K562 (cell line): ENCODE measurements around the gene PSD2. TPM values are rescaled to one million over a fixed set of nuclear protein-coding genes. Genes with fewer than 3 reads are reported as not detected.

Experiments
- ATAC-seq: fragments of 200-7000 bp; cut with Tn5 transposase; 3 replicates; pipeline ENCODE4 v1.9.1; 2020; ENCODE audit warnings: moderate library complexity
- BruUV-seq: library from RNA; stranded (reverse); fragments of 400-500 nt; replicated peaks from 2 replicates; lab custom pipeline; 2021; lab: Mats Ljungman, UMichigan
- CTCF ChIA-PET: fragments of 300-600 bp; formaldehyde crosslinking; extraction: SDS; loops from one replicate; lab custom pipeline; 2021; ENCODE audit warnings: low intra/inter-chr PET ratio; lab: Yijun Ruan, JAX
- POLR2A ChIA-PET: fragments of 300-600, 350-650 bp; sonication (Branson Sonifier 250); formaldehyde crosslinking; extraction: SDS; loops from one replicate; lab custom pipeline; 2021; ENCODE audit warnings: antibody characterized with exemption, inconsistent platforms; lab: Yijun Ruan, JAX
- DNase-seq, 4 experiments: peaks; one replicate each; pipeline versions ENCODE4 v3.0.0 to v3.0.0-alpha.2; 2011 to 2018; ENCODE audit warnings: low spot score in 3 of 4, mixed read lengths in 3 of 4; ENCODE audit errors: extremely low read depth in 1 of 4
- FAIRE-seq: peaks from 2 replicates; lab custom pipeline; 2011; peaks lifted over from hg19 to GRCh38; lab: Jason Lieb, UNC
- H2AFZ ChIP-seq: 2 replicates; pipeline ENCODE4 v1.6.0; 2011; ENCODE audit warnings: low read depth, low read length, control low read depth, inconsistent platforms
- H3K27ac ChIP-seq: fragments of 200-600 bp; 3 replicates; pipeline ENCODE4 v1.8.0; 2011; ENCODE audit warnings: low read depth, mild to moderate bottlenecking, control low read depth, inconsistent platforms, low read length, moderate library complexity, mixed read lengths; ENCODE audit errors: extremely low read depth
- H3K27me3 ChIP-seq, 2 experiments: fragments of 300-600 bp in 1 of 2; 2 replicates in 1 of 2; 3 replicates in 1 of 2; pipeline versions ENCODE4 v1.6.0 to v1.8.0; 2011; ENCODE audit warnings: inconsistent platforms in 2 of 2, low read length in 2 of 2, mild to moderate bottlenecking in 1 of 2, mixed read lengths in 1 of 2, moderate library complexity in 1 of 2; ENCODE audit not compliant: control insufficient read depth in 2 of 2, insufficient read depth in 2 of 2
- H3K36me3 ChIP-seq: fragments of 300-600 bp; 3 replicates; pipeline ENCODE4 v1.8.0; 2011; ENCODE audit warnings: mild to moderate bottlenecking, low read length, inconsistent platforms; ENCODE audit not compliant: control insufficient read depth, insufficient read depth
- H3K4me1 ChIP-seq, 2 experiments: fragments of 200-600 bp in 1 of 2; replicated peaks in 1 of 2; 2 replicates in 1 of 2; 3 replicates in 1 of 2; pipeline versions ENCODE4 v1.5.1 to v1.8.0; 2011; ENCODE audit warnings: inconsistent platforms in 2 of 2, low read length in 2 of 2, mild to moderate bottlenecking in 1 of 2, mixed read lengths in 1 of 2, moderate library complexity in 1 of 2; ENCODE audit not compliant: control insufficient read depth in 2 of 2, insufficient read depth in 2 of 2
- H3K4me2 ChIP-seq: 2 replicates; pipeline ENCODE4 v1.6.1; 2011; ENCODE audit warnings: low read length, control low read depth, inconsistent platforms, mixed read lengths; ENCODE audit not compliant: insufficient read depth
- H3K4me3 ChIP-seq: fragments of 200-600 bp; sonication (generic), shearing (Covaris generic); 2 replicates; pipeline ENCODE4 v1.5.1; 2016; ENCODE audit warnings: control low read depth, inconsistent platforms
- H3K79me2 ChIP-seq: fragments of 200-600 bp; 3 replicates; pipeline ENCODE4 v1.8.0; 2011; ENCODE audit warnings: low read length, inconsistent platforms; ENCODE audit not compliant: control insufficient read depth, insufficient read depth
- H3K9ac ChIP-seq, 2 experiments: 2 replicates each; pipeline versions ENCODE4 v1.6.0 to v1.6.1; 2011; ENCODE audit warnings: low read depth in 2 of 2, low read length in 2 of 2, control low read depth in 1 of 2, inconsistent platforms in 1 of 2, mild to moderate bottlenecking in 1 of 2, mixed read lengths in 1 of 2; ENCODE audit not compliant: insufficient read depth in 1 of 2
- H3K9me1 ChIP-seq: one replicate; pipeline ENCODE4 v1.6.0; 2011; ENCODE audit warnings: inconsistent platforms, mild to moderate bottlenecking, low read length, moderate library complexity; ENCODE audit not compliant: control insufficient read depth, insufficient read depth
- H3K9me3 ChIP-seq: replicated peaks from 2 replicates; pipeline ENCODE4 v1.5.1; 2011; ENCODE audit warnings: low read depth, low read length, inconsistent platforms; ENCODE audit not compliant: control insufficient read depth, insufficient read depth
- H4K20me1 ChIP-seq: replicated peaks from 2 replicates; pipeline ENCODE4 v1.6.1; 2011; ENCODE audit warnings: low read length, inconsistent platforms, mixed read lengths; ENCODE audit not compliant: control insufficient read depth, insufficient read depth
- CEBPB ChIP-seq: fragments of 450-650 bp; IDR thresholded peaks from 2 replicates; pipeline ENCODE4 v1.6.1; 2016; ENCODE audit warnings: missing genetic modification characterization, missing compliant biosample characterization
- MECOM ChIP-seq: fragments of 250-450 bp; sonication (Bioruptor Pico); IDR thresholded peaks from 2 replicates; pipeline ENCODE4 v1.8.0; 2022; ENCODE audit warnings: inconsistent platforms
- NR2C1 ChIP-seq, 2 experiments: fragments of 450-650 bp; IDR thresholded peaks; 2 replicates each; pipeline ENCODE4 v1.6.1; 2017; ENCODE audit warnings: mild to moderate bottlenecking in 2 of 2, antibody characterized with exemption in 1 of 2, inconsistent platforms in 1 of 2, missing compliant biosample characterization in 1 of 2, missing genetic modification characterization in 1 of 2
- PHF8 ChIP-seq: fragments of 200-600 bp; sonication (generic); IDR thresholded peaks from 2 replicates; pipeline ENCODE4 v1.6.1; 2012; ENCODE audit warnings: mixed run types, mild to moderate bottlenecking, inconsistent platforms, low read length, moderate library complexity, borderline replicate concordance
- PRPF4 ChIP-seq: fragments of 200-400 bp; formaldehyde crosslinking; IDR thresholded peaks from one replicate; pipeline ENCODE4 v1.6.1; 2017; ENCODE audit warnings: low read length, low read depth, mild to moderate bottlenecking; ENCODE audit not compliant: insufficient read depth, poor library complexity, severe bottlenecking
- RAD51 ChIP-seq: fragments of 450-650 bp; IDR thresholded peaks from 2 replicates; pipeline ENCODE4 v1.7.1; 2016; ENCODE audit warnings: low read depth, mild to moderate bottlenecking, borderline replicate concordance
- STAT6 ChIP-seq: sonication (generic); formaldehyde crosslinking; IDR thresholded peaks from 2 replicates; pipeline ENCODE4 v1.8.1; 2023; ENCODE audit warnings: mild to moderate bottlenecking, missing genetic modification reagents
- TCF15 ChIP-seq: fragments of 250-450 bp; sonication (Bioruptor Pico); IDR thresholded peaks from 2 replicates; pipeline ENCODE4 v1.8.0; 2022; ENCODE audit warnings: moderate library complexity, mild to moderate bottlenecking, inconsistent platforms
- YBX1 ChIP-seq: fragments of 450-650 bp; IDR thresholded peaks from 2 replicates; pipeline ENCODE4 v1.7.1; 2016; ENCODE audit warnings: mild to moderate bottlenecking
- ZNF253 ChIP-seq: fragments of 250-450 bp; sonication (Bioruptor Pico); conservative IDR thresholded peaks from 2 replicates; pipeline ENCODE4 v1.6.1; 2021; ENCODE audit warnings: mild to moderate bottlenecking
- ZNF280B ChIP-seq: fragments of 250-450 bp; sonication (Bioruptor Pico); IDR thresholded peaks from 2 replicates; pipeline ENCODE4 v1.5.1; 2021; ENCODE audit warnings: mild to moderate bottlenecking
- ZZZ3 ChIP-seq: fragments of 450-650 bp; IDR thresholded peaks from 2 replicates; pipeline ENCODE4 v1.6.1; 2016; ENCODE audit warnings: antibody characterized with exemption, mild to moderate bottlenecking, moderate library complexity
- WGBS: fragments of 100-300 bp; shearing (Covaris generic); methylation state at CpG from one replicate; pipeline ENCODE4 v1.1.6; 2016; ENCODE audit warnings: low coverage, mixed read lengths; ENCODE audit not compliant: insufficient coverage; ENCODE audit errors: missing lambda C conversion rate; 5-methylcytosine and 5-hydroxymethylcytosine counted together
- in situ Hi-C: fragments of 300-500 bp; cut with MboI; formaldehyde crosslinking; loops from 4 replicates; pipeline ENCODE4 v1.15.0; 2018; ENCODE audit warnings: inconsistent platforms, mixed read lengths
- intact Hi-C: fragments of 100-400 bp; cut with micrococcal nuclease; formaldehyde crosslinking; loops from 2 replicates; pipeline ENCODE4 v1.14.2; 2022
- polyA plus RNA-seq, 8 experiments: library from polyadenylated mRNA; depleted of rRNA in 4 of 8; stranded (reverse) in 5 of 8; unstranded in 3 of 8; fragments of >200 nt; fragmentation: Nextera tagmentation in 2 of 8; fragmentation: Illumina TruSeq in 1 of 8; extraction: Ambion mirVana in 2 of 8; extraction: Trizol in 1 of 8; gene quantifications; 2 replicates each; pipeline versions ENCODE4 v1.2.1 to v1.2.3, GENCODE V29; 2011 to 2014; ENCODE audit warnings: inconsistent platforms in 1 of 8, missing spikeins in 1 of 8
- total RNA-seq, 7 experiments: library from RNA; depleted of rRNA in 6 of 7; stranded (reverse); fragments of >200 nt in 6 of 7; fragmentation: Illumina TruSeq in 2 of 7; extraction: Trizol in 2 of 7; gene quantifications; 2 replicates each; pipeline versions ENCODE4 v1.2.1 to v1.2.3, GENCODE V29; 2011 to 2021; ENCODE audit warnings: low replicate concordance in 1 of 7

PSD2 gene
- total and polyA plus RNA-seq, 9 of the 15 experiments (the other 6 are each of a cell fraction or from before 2014, with no cell fraction given) = 0.01 to 0.09 (median 0.04) TPM; not detected in 4

GRCh38 chr5:139863361-139863760, 67.8 kb downstream of the PSD2 start (continued):
- TF ChIP-seq STAT6 (CRISPR knock-in tag) (no peak), CEBPB (tag) (no peak)

GRCh38 chr5:139863855-139864558, 68.4 kb downstream of the PSD2 start:
- Histone ChIP-seq H3K9me1 (no peaks in the 10 kb centered on the region), H3K4me2 (no peak overlapping the region), H3K4me1 (no peaks in the 10 kb centered on the region), H3K9me3 (no peaks in the 10 kb centered on the region), H4K20me1 (0 out of 2 replicates have a peak, but pooled peaks cover 2% of the 10 kb centered on the region), H3K27ac (no peak overlapping the region), H3K4me3 (no peak overlapping the region), H2AFZ (no peak overlapping the region), H3K79me2 (no peaks in the 10 kb centered on the region), H3K36me3 (no peaks in the 10 kb centered on the region), H3K9ac (no peak overlapping the region), H3K27me3 (peaks cover 0 to 29% of the 10 kb centered on the region in 2 experiments; a peak in 3 of 5 replicates)
- DNase-seq (peak; percentile 69 to 77 (median 74)), ATAC-seq (peak; percentile 91), FAIRE-seq (peak; percentile 82)
- intact Hi-C loops = loop anchor here (1.0 to 5.0 kb wide), 3 partner anchors 77 to 227 kb away; no protein-coding TSS in a partner anchor
- in situ Hi-C loops = no loop called here
- ChIA-PET CTCF (interaction anchor here (0.6 to 2.7 kb wide), 9 partner anchors 72 to 957 kb away, joined by 3 to 23 read pairs (median 5); no protein-coding TSS in a partner anchor), POLR2A (interaction anchor here (0.5 to 1.3 kb wide), 2 partner anchors 11 to 231 kb away, joined by 4 to 5 read pairs; no protein-coding TSS in a partner anchor)
- 0% methylated on average over 5 of the region's 5 CpGs for WGBS
- no TSS peak for BruUV-seq
- TF ChIP-seq PHF8 = no peak
- no peak for TF ChIP-seq YBX1
- no peak for TF ChIP-seq ZNF280B (CRISPR knock-in tag)
- TF ChIP-seq MECOM = no peak
- no peak for TF ChIP-seq TCF15 (CRISPR knock-in tag)
- no peak for TF ChIP-seq RAD51
- no peak for TF ChIP-seq NR2C1 (IDR thresholded peaks at IDR 0.05)
- TF ChIP-seq NR2C1 (tag; IDR thresholded peaks at IDR 0.05) = no peak
- no peak for TF ChIP-seq ZNF253 (CRISPR knock-in tag)
- no peak for TF ChIP-seq ZZZ3
- no peak for TF ChIP-seq PRPF4
